AG04450 (cell line): Measurements from ENCODE around the gene FAAP100. TPM values are rescaled to one million over a fixed set of nuclear protein-coding genes. Genes with fewer than 3 reads are reported as not detected.
"Not testable (repeated sequence)": the region's sequence is repeated elsewhere in the genome, so short reads cannot be mapped to it uniquely, and the experiment has no call there.

ENCODE experiments used
- CTCF ChIA-PET: fragments of 300-600, 350-600 bp; formaldehyde crosslinking; extraction: SDS; loops from one replicate; lab custom pipeline; 2022; ENCODE audit warnings: antibody characterized with exemption, inconsistent platforms; lab: Charles Lee
- POLR2A ChIA-PET: fragments of 350-600 bp; formaldehyde crosslinking; extraction: SDS; loops from one replicate; lab custom pipeline; 2021; ENCODE audit warnings: antibody characterized with exemption, inconsistent platforms; lab: Yijun Ruan, JAX
- DNase-seq: peaks from one replicate; pipeline ENCODE4 v3.0.0-alpha.2; 2011; ENCODE audit warnings: low read depth, low spot score
- H3K27ac ChIP-seq: one replicate; pipeline ENCODE4 v1.5.1; 2012; ENCODE audit warnings: low read depth, low read length, control low read depth
- H3K27me3 ChIP-seq: one replicate; pipeline ENCODE4 v1.6.0; 2012; ENCODE audit warnings: low read length; ENCODE audit not compliant: control insufficient read depth, insufficient read depth
- H3K4me3 ChIP-seq: 2 replicates; pipeline ENCODE4 v1.5.1; 2011; ENCODE audit warnings: mild to moderate bottlenecking, low read depth, low read length, control low read depth
- H3K9me3 ChIP-seq: 2 replicates; pipeline ENCODE4 v1.5.1; 2012; ENCODE audit warnings: low read length; ENCODE audit not compliant: control insufficient read depth, insufficient read depth
- CTCF ChIP-seq: IDR thresholded peaks from 2 replicates; pipeline ENCODE4 v1.5.1; 2011; ENCODE audit warnings: low read depth, low read length, control low read depth, inconsistent platforms
- polyA plus RNA-seq: library from polyadenylated mRNA; depleted of rRNA; stranded (reverse); fragments of >200 nt; gene quantifications from 2 replicates; pipeline ENCODE4 v1.2.3, GENCODE V29; 2011

Gene FAAP100
- polyA plus RNA-seq, 1 experiment: 5.3 TPM

GRCh38 chr17:81533339-81534141 is 18.6 kb downstream of the FAAP100 start:
- no peak for TF ChIP-seq CTCF

GRCh38 chr17:81532490-81533287 is 19.5 kb downstream of the FAAP100 start:
- peaks cover 12% of the 10 kb centered on the region; the same call in 1 of the 2 replicates for H3K9me3 ChIP-seq
- H3K4me3 ChIP-seq: no peak overlapping the region
- TF ChIP-seq CTCF: no peak
- no peak for DNase-seq
- peak overlapping the region; percentile 11 for H3K27ac ChIP-seq
- ChIA-PET POLR2A (interaction anchor here (1.3 kb wide), 1 partner anchor 20 kb away, joined by 3 read pairs; the partner anchor contains the start of gene FAAP100), CTCF (no interaction called here)
- peaks cover 15% of the 10 kb centered on the region for H3K27me3 ChIP-seq

More at GRCh38 chr17:81533339-81534141, 18.6 kb downstream of the FAAP100 start:
- ChIA-PET CTCF (no interaction called here), POLR2A (interaction anchor here (1.3 kb wide), 1 partner anchor 19 kb away, joined by 3 read pairs; the partner anchor contains the start of gene FAAP100)
- Histone ChIP-seq H3K4me3 (no peak overlapping the region), H3K9me3 (peaks cover 12% of the 10 kb centered on the region; the same call in 1 of the 2 replicates), H3K27me3 (peaks cover 14% of the 10 kb centered on the region), H3K27ac (no peak overlapping the region)
- no peak for DNase-seq

GRCh38 chr17:81531998-81532404 is 20.2 kb downstream of the FAAP100 start:
- H3K4me3 ChIP-seq, H3K27ac ChIP-seq, POLR2A ChIA-PET, CTCF ChIA-PET, DNase-seq: not testable (repeated sequence)
- Histone ChIP-seq H3K9me3 (peaks cover 12% of the 10 kb centered on the region; the same call in 1 of the 2 replicates), H3K27me3 (peaks cover 15% of the 10 kb centered on the region)

- H3K4me3 ChIP-seq, POLR2A ChIA-PET, DNase-seq, H3K27ac ChIP-seq, CTCF ChIA-PET: not testable (repeated sequence)
- Histone ChIP-seq H3K9me3 (peaks cover 12% of the 10 kb centered on the region; the same call in 1 of the 2 replicates), H3K27me3 (peaks cover 10% of the 10 kb centered on the region)
Measured at GRCh38 chr17:81531013-81531412, 21.1 kb downstream of the FAAP100 start.

GRCh38 chr17:81529437-81529803 is 22.7 kb downstream of the FAAP100 start:
- Histone ChIP-seq H3K27me3 (peaks cover 8% of the 10 kb centered on the region), H3K9me3 (peaks cover 12% of the 10 kb centered on the region; the same call in 1 of the 2 replicates), H3K4me3 (no peak overlapping the region), H3K27ac (no peak overlapping the region)
- no peak for TF ChIP-seq CTCF
- POLR2A ChIA-PET: interaction anchor here (0.6 kb wide), 1 partner anchor 68 kb away, joined by 7 read pairs; no protein-coding TSS in a partner anchor
- CTCF ChIA-PET: no interaction called here
- DNase-seq: no peak
